Body of pancreas (tissue), 4 donors: ENCODE data around the gene NPBWR2. TPM values are rescaled to one million over a fixed set of nuclear protein-coding genes. Genes with fewer than 3 reads are reported as not detected.
"Not testable (repeated sequence)": the region's sequence is repeated elsewhere in the genome, so short reads cannot be mapped to it uniquely, and the experiment has no call there.

Experiments
- ATAC-seq: fragments of 150-250 bp; one replicate; pipeline ENCODE4 v1.9.1; 2016
- DNase-seq, 4 donors: peaks; one replicate each; pipeline ENCODE4 v3.0.0-alpha.2; 2019
- H3K27ac ChIP-seq, 4 donors: fragments of 200-600 bp; sonication (generic); 1 replicate in 3 of 4; 2 replicates in 1 of 4; pipeline versions ENCODE4 v1.5.1 to v1.6.1; 2016 to 2019; ENCODE audit warnings: mild to moderate bottlenecking in 1 of 4, mixed read lengths in 1 of 4, moderate library complexity in 1 of 4
- H3K27me3 ChIP-seq, 2 donors: fragments of 200-600 bp; sonication (generic); one replicate each; pipeline ENCODE4 v1.6.0; 2016; ENCODE audit warnings: mild to moderate bottlenecking in 1 of 2
- H3K36me3 ChIP-seq, 2 donors: fragments of 200-600 bp; sonication (generic); replicated peaks in 1 of 2; 2 replicates each; pipeline ENCODE4 v1.5.1; 2016; ENCODE audit warnings: low read depth in 2 of 2; ENCODE audit not compliant: insufficient read depth in 1 of 2
- H3K4me1 ChIP-seq: fragments of 200-600 bp; sonication (generic); one replicate; pipeline ENCODE4 v1.6.0; 2016
- H3K4me3 ChIP-seq, 2 donors: fragments of 200-600 bp; sonication (generic); 1 replicate in 1 of 2; 2 replicates in 1 of 2; pipeline ENCODE4 v1.5.1; 2016 to 2019
- H3K9me3 ChIP-seq, 3 donors: fragments of 200-600 bp; sonication (generic); 1 replicate in 2 of 3; 2 replicates in 1 of 3; pipeline ENCODE4 v1.5.1; 2016
- CTCF ChIP-seq, 7 experiments: fragments of 450-650 bp in 4 of 7; fragments of 200-600 bp in 3 of 7; sonication (generic) in 3 of 7; IDR thresholded peaks; one replicate each; pipeline ENCODE4 v1.5.1; 2016 to 2019; ENCODE audit warnings: antibody characterized with exemption in 7 of 7
- POLR2A ChIP-seq, 3 donors: fragments of 450-650 bp; IDR thresholded peaks; one replicate each; pipeline ENCODE4 v1.6.1; 2016; ENCODE audit warnings: antibody characterized with exemption in 3 of 3, mild to moderate bottlenecking in 2 of 3
- WGBS, 2 donors: methylation state at CpG; one replicate each; pipeline ENCODE4 v1.1.5; 2017; 5-methylcytosine and 5-hydroxymethylcytosine counted together
- intact Hi-C: fragments of 100-400 bp; cut with DNase I; formaldehyde crosslinking; loops from one replicate; pipeline ENCODE4 v1.15.1; 2023
- total RNA-seq, 2 donors: library from RNA; depleted of rRNA; stranded (reverse); fragments of >200 nt; gene quantifications; one replicate each; pipeline ENCODE4 v1.1.0, GENCODE V29; 2016

The NPBWR2 gene
- total RNA-seq, 2 donors from 2014 or later, result not detected

- Histone ChIP-seq H3K4me3 (no peak overlapping the region), H3K27ac (no peak overlapping the region), H3K36me3 (no peaks in the 10 kb centered on the region), H3K9me3 (no peaks in the 10 kb centered on the region), H3K4me1 (peaks cover 8% of the 10 kb centered on the region), H3K27me3 (peaks cover 0 to 7% of the 10 kb centered on the region in 2 donors)
- WGBS, 2 donors, result 34 to 56% methylated on average over 4 to 13 of the region's 14 CpGs
- DNase-seq, result peak in 1 of 4 donors; percentile 10
- intact Hi-C loops, result loop anchor here (5.0 kb wide), 1 partner anchor 83 kb away; the partner anchor contains the start of gene C20orf204
- ATAC-seq, result peak; percentile 5
- no peak for TF ChIP-seq CTCF (IDR thresholded peaks at IDR 0.05)
- no peak for TF ChIP-seq POLR2A (IDR thresholded peaks at IDR 0.05)
Measured at GRCh38 chr20:64119681-64120341, 12.4 kb upstream of the NPBWR2 start.

- peaks cover 0 to 7% of the 10 kb centered on the region in 2 donors for H3K27me3 ChIP-seq
- H3K4me1 ChIP-seq, result peaks cover 8% of the 10 kb centered on the region
- DNase-seq (no peak), ATAC-seq (no peak)
- intact Hi-C loops, result loop anchor here (5.0 kb wide), 1 partner anchor 82 kb away; the partner anchor contains the start of gene C20orf204
- H3K4me3 ChIP-seq, result no peak overlapping the region
- H3K36me3 ChIP-seq, result no peaks in the 10 kb centered on the region
- H3K27ac ChIP-seq, result no peak overlapping the region
- WGBS, 2 donors, result 74 to 77% methylated on average over 4 to 8 of the region's 8 CpGs
- TF ChIP-seq CTCF (IDR thresholded peaks at IDR 0.05), result no peak
- no peak for TF ChIP-seq POLR2A (IDR thresholded peaks at IDR 0.05)
- no peaks in the 10 kb centered on the region for H3K9me3 ChIP-seq
Measured at GRCh38 chr20:64119301-64119680, 11.9 kb upstream of the NPBWR2 start.

- intact Hi-C loops, result loop anchor here (5.0 kb wide), 1 partner anchor 80 kb away; the partner anchor contains the start of gene C20orf204
- DNase-seq, result not testable (repeated sequence)
Measured at GRCh38 chr20:64117432-64117777, 10.0 kb upstream of the NPBWR2 start.

GRCh38 chr20:64116541-64117431 is 9.4 kb upstream of the NPBWR2 start:
- intact Hi-C loops, result loop anchor here (5.0 kb wide), 1 partner anchor 79 kb away; the partner anchor contains the start of gene C20orf204
- Histone ChIP-seq H3K36me3 (no peaks in the 10 kb centered on the region), H3K4me1 (peaks cover 8% of the 10 kb centered on the region), H3K9me3 (no peaks in the 10 kb centered on the region), H3K4me3 (no peak overlapping the region), H3K27me3 (peaks cover 0 to 6% of the 10 kb centered on the region in 2 donors), H3K27ac (no peak overlapping the region)
- DNase-seq (no peak), ATAC-seq (no peak)
- WGBS, 2 donors, result 64 to 73% methylated on average over 6 to 14 of the region's 17 CpGs
- no peak for TF ChIP-seq POLR2A (IDR thresholded peaks at IDR 0.05)

More at GRCh38 chr20:64117432-64117777, 10.0 kb upstream of the NPBWR2 start:
- not testable (repeated sequence) for H3K4me3 ChIP-seq, H3K9me3 ChIP-seq, H3K27me3 ChIP-seq, H3K36me3 ChIP-seq, H3K27ac ChIP-seq, H3K4me1 ChIP-seq, ATAC-seq
- 60% methylated on average over 2 of the region's 6 CpGs; no CpG with 5 or more reads in 1 of the 2 donors for WGBS, 2 donors

GRCh38 chr20:64116016-64116415 is 8.7 kb upstream of the NPBWR2 start:
- intact Hi-C loops, result loop anchor here (5.0 kb wide), 1 partner anchor 79 kb away; the partner anchor contains the start of gene C20orf204
- H3K9me3 ChIP-seq, result no peaks in the 10 kb centered on the region
- 73 to 81% methylated on average over 11 to 21 of the region's 21 CpGs for WGBS, 2 donors
- H3K27ac ChIP-seq, result no peak overlapping the region
- H3K4me3 ChIP-seq, result no peak overlapping the region
- H3K27me3 ChIP-seq, result no peaks in the 10 kb centered on the region
- no peaks in the 10 kb centered on the region for H3K36me3 ChIP-seq
- H3K4me1 ChIP-seq, result peaks cover 8% of the 10 kb centered on the region
- DNase-seq (no peak), ATAC-seq (no peak)
- no peak for TF ChIP-seq POLR2A (IDR thresholded peaks at IDR 0.05)
- TF ChIP-seq CTCF (IDR thresholded peaks at IDR 0.05), result no peak
